ENCODE measurements around the gene CCBE1.

The CCBE1 gene

GRCh38 chr18:59605633-59606192 is 91.5 kb downstream of the CCBE1 start:
- DNase-seq (ENCODE audit: low read depth), result no peak

GRCh38 chr18:59604877-59605276 is 92.3 kb downstream of the CCBE1 start:
- no peak for DNase-seq (ENCODE audit: low read depth)
- H3K4me3 ChIP-seq (ENCODE audit: low read length), result no peak overlapping the region
- no peak for TF ChIP-seq CTCF (conservative IDR thresholded peaks at IDR 0.05; ENCODE audit: low read depth, low read length)

More at GRCh38 chr18:59605633-59606192, 91.5 kb downstream of the CCBE1 start:
- H3K4me3 ChIP-seq (ENCODE audit: low read length), result no peak overlapping the region
- TF ChIP-seq CTCF (conservative IDR thresholded peaks at IDR 0.05; ENCODE audit: low read depth, low read length), result no peak

- no peak for TF ChIP-seq CTCF (conservative IDR thresholded peaks at IDR 0.05; ENCODE audit: low read depth, low read length)
- DNase-seq (ENCODE audit: low read depth), result no peak
- H3K4me3 ChIP-seq (ENCODE audit: low read length), result no peak overlapping the region
Measured at GRCh38 chr18:59597049-59597448, 100.2 kb downstream of the CCBE1 start.

- no peak overlapping the region for H3K4me3 ChIP-seq (ENCODE audit: low read length)
- TF ChIP-seq CTCF (conservative IDR thresholded peaks at IDR 0.05; ENCODE audit: low read depth, low read length), result no peak
- no peak for DNase-seq (ENCODE audit: low read depth)
Measured at GRCh38 chr18:59593291-59593717, 103.9 kb downstream of the CCBE1 start.

- TF ChIP-seq CTCF (conservative IDR thresholded peaks at IDR 0.05; ENCODE audit: low read depth, low read length), result no peak
- no peak overlapping the region for H3K4me3 ChIP-seq (ENCODE audit: low read length)
- DNase-seq (ENCODE audit: low read depth), result no peak
Measured at GRCh38 chr18:59592624-59593023, 104.6 kb downstream of the CCBE1 start.

GRCh38 chr18:59582395-59582794 is 114.8 kb downstream of the CCBE1 start:
- H3K4me3 ChIP-seq (ENCODE audit: low read length), result no peak overlapping the region
- DNase-seq (ENCODE audit: low read depth), result no peak
- no peak for TF ChIP-seq CTCF (conservative IDR thresholded peaks at IDR 0.05; ENCODE audit: low read depth, low read length)

- no peak for TF ChIP-seq CTCF (conservative IDR thresholded peaks at IDR 0.05; ENCODE audit: low read depth, low read length)
- H3K4me3 ChIP-seq (ENCODE audit: low read length), result no peak overlapping the region
- no peak for DNase-seq (ENCODE audit: low read depth)
Measured at GRCh38 chr18:59579509-59579908, 117.7 kb downstream of the CCBE1 start.
